OCI-LY7 (cell line): Measurements from ENCODE around the gene SYNGR4. TPM values are rescaled to one million over a fixed set of nuclear protein-coding genes. Genes with fewer than 3 reads are reported as not detected.

ENCODE experiments used
- BruUV-seq: library from RNA; stranded (reverse); fragments of 400-500 nt; replicated peaks from 2 replicates; lab custom pipeline; 2021; lab: Mats Ljungman, UMichigan
- CTCF ChIA-PET: fragments of 300-600 bp; sonication (Branson Sonifier 250); formaldehyde crosslinking; loops from one replicate; lab custom pipeline; 2022; ENCODE audit warnings: antibody characterized with exemption; ENCODE audit not compliant: unreplicated experiment; lab: Charles Lee
- POLR2A ChIA-PET: fragments of 300-600 bp; sonication (Branson Sonifier 250); formaldehyde crosslinking; loops from one replicate; lab custom pipeline; 2022; ENCODE audit warnings: antibody characterized with exemption; lab: Charles Lee
- DNase-seq: peaks from one replicate; pipeline ENCODE4 v3.0.0-alpha.2; 2015; ENCODE audit warnings: low spot score
- H2AFZ ChIP-seq: fragments of 200-600 bp; sonication (generic), shearing (Covaris generic); 2 replicates; pipeline ENCODE4 v1.6.1; 2014; ENCODE audit warnings: mild to moderate bottlenecking, antibody characterized with exemption, low read length, moderate library complexity
- H3K27ac ChIP-seq: fragments of 200-600 bp; sonication (generic); 2 replicates; pipeline ENCODE4 v1.5.1; 2014; ENCODE audit warnings: mixed run types, low read depth, mild to moderate bottlenecking, moderate library complexity, low read length, inconsistent platforms; ENCODE audit not compliant: poor library complexity, severe bottlenecking
- H3K36me3 ChIP-seq: fragments of 200-600 bp; sonication (generic); 2 replicates; pipeline ENCODE4 v1.6.1; 2014; ENCODE audit warnings: mild to moderate bottlenecking, antibody characterized with exemption, low read length, moderate library complexity, mixed read lengths; ENCODE audit not compliant: insufficient read depth
- H3K4me1 ChIP-seq: fragments of 200-600 bp; sonication (generic); 2 replicates; pipeline ENCODE4 v1.5.1; 2014; ENCODE audit warnings: mild to moderate bottlenecking, low read length; ENCODE audit not compliant: insufficient read depth, poor library complexity, severe bottlenecking
- H3K4me2 ChIP-seq: fragments of 200-600 bp; sonication (generic); 2 replicates; pipeline ENCODE4 v1.6.1; 2014; ENCODE audit warnings: mild to moderate bottlenecking, low read length
- H3K4me3 ChIP-seq: fragments of 200-600 bp; sonication (generic); 2 replicates; pipeline ENCODE4 v1.5.1; 2014; ENCODE audit warnings: mild to moderate bottlenecking, low read depth, low read length; ENCODE audit not compliant: poor library complexity, severe bottlenecking
- H3K79me2 ChIP-seq: fragments of 200-600 bp; sonication (generic); 2 replicates; pipeline ENCODE4 v1.6.1; 2016; ENCODE audit warnings: low read depth, mild to moderate bottlenecking, low read length, moderate library complexity, mixed read lengths; ENCODE audit not compliant: insufficient read depth
- H3K9me2 ChIP-seq: fragments of 200-600 bp; sonication (generic); 2 replicates; pipeline ENCODE4 v1.6.1; 2016; ENCODE audit warnings: mild to moderate bottlenecking, low read length, mixed read lengths; ENCODE audit not compliant: insufficient read depth
- H3K9me3 ChIP-seq: fragments of 200-600 bp; sonication (generic); 2 replicates; pipeline ENCODE4 v1.6.1; 2014; ENCODE audit warnings: mild to moderate bottlenecking, mixed run types, low read length, mixed read lengths
- H4K20me1 ChIP-seq: fragments of 200-600 bp; sonication (generic); 2 replicates; pipeline ENCODE4 v1.6.1; 2014; ENCODE audit warnings: mild to moderate bottlenecking, antibody characterized with exemption, low read length, moderate library complexity, mixed read lengths; ENCODE audit not compliant: insufficient read depth
- EZH2phosphoT487 ChIP-seq: fragments of 200-600 bp; sonication (generic); IDR thresholded peaks from 2 replicates; pipeline ENCODE4 v1.6.1; 2018; ENCODE audit warnings: low read depth, borderline replicate concordance, mild to moderate bottlenecking, mixed run types, antibody characterized with exemption, low read length, moderate library complexity, mixed read lengths
- intact Hi-C: fragments of 100-400 bp; cut with micrococcal nuclease; formaldehyde crosslinking; loops from one replicate; pipeline ENCODE4 v1.10.0; 2022; ENCODE audit not compliant: unreplicated experiment
- total RNA-seq, 2 experiments: library from RNA; depleted of rRNA in 1 of 2; stranded (reverse); fragments of >200 nt in 1 of 2; shearing (Covaris generic) in 1 of 2; gene quantifications; 2 replicates each; pipeline ENCODE4 v1.2.3, GENCODE V29; 2014 to 2022
- TF ChIP-seq, protein P1 (sequence below): fragments of 200-600 bp; sonication (generic); conservative IDR thresholded peaks from 2 replicates; pipeline ENCODE4 v1.5.1; 2014; ENCODE audit warnings: mild to moderate bottlenecking, antibody characterized with exemption, low read length, moderate library complexity, mixed read lengths

SYNGR4 gene
- total RNA-seq, 2 experiments from 2014 or later: 0.38 to 1.2 TPM

DNA sequence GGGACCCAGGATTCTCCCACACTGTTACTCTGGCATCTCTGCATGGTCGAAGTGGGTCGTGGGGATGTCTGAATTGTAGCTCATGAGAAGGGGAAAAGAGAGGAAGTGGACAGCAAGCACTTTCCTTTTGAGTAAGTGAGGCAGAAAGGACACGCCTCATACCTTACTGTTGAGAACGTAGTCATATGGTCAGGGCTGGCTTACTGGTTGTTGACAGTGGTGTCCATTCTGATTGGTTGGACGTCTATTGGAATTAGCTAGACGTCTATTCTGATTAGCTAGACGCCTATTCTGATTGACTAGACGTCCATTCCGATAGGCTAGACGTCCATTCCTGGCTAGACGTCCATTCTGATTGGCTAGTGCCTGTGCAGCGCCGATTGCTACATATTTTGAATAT lies 41.7 kb downstream of the SYNGR4 start:
- TF ChIP-seq, protein P1, sequence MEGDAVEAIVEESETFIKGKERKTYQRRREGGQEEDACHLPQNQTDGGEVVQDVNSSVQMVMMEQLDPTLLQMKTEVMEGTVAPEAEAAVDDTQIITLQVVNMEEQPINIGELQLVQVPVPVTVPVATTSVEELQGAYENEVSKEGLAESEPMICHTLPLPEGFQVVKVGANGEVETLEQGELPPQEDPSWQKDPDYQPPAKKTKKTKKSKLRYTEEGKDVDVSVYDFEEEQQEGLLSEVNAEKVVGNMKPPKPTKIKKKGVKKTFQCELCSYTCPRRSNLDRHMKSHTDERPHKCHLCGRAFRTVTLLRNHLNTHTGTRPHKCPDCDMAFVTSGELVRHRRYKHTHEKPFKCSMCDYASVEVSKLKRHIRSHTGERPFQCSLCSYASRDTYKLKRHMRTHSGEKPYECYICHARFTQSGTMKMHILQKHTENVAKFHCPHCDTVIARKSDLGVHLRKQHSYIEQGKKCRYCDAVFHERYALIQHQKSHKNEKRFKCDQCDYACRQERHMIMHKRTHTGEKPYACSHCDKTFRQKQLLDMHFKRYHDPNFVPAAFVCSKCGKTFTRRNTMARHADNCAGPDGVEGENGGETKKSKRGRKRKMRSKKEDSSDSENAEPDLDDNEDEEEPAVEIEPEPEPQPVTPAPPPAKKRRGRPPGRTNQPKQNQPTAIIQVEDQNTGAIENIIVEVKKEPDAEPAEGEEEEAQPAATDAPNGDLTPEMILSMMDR: no peak
- TF ChIP-seq EZH2phosphoT487: no peak
- POLR2A ChIA-PET: no interaction called here
- CTCF ChIA-PET: no interaction called here
- Histone ChIP-seq H3K9me2 (no peaks in the 10 kb centered on the region), H4K20me1 (no peaks in the 10 kb centered on the region), H3K9me3 (no peaks in the 10 kb centered on the region), H3K27ac (no peak overlapping the region), H3K4me3 (no peak overlapping the region), H3K36me3 (no peaks in the 10 kb centered on the region), H3K79me2 (no peaks in the 10 kb centered on the region), H3K4me1 (peaks cover 9% of the 10 kb centered on the region), H2AFZ (no peak overlapping the region), H3K4me2 (no peak overlapping the region)
- no peak for DNase-seq
- no TSS peak for BruUV-seq
- intact Hi-C loops: no loop called here

DNA sequence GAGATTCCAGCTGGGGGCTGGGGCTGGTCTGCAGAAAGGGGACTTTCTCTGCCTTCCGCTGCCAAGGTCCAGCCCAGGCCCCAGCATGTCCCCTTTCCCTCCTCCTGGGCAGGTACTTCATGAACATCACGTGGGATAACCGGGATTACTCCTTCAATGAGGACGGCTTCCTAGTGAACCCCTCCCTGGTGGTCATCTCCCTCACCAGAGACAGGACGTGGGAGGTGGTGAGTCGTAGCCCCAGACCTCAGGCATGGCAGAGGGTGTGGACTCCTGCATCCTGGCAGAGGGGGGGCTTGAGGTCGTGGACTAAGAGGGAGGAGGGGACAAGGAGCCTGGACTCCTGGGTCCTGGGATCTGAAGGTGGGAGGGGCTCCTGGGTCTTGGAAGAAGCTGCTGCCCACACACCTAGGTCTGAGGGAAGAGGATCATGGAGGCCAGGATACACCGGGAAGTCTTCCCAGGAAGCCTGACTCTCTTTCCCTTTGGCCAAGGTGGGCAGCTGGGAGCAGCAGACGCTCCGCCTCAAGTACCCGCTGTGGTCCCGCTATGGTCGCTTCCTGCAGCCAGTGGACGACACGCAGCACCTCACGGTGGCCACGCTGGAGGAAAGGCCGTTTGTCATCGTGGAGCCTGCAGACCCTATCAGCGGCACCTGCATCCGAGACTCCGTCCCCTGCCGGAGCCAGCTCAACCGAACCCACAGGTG lies 49.9 kb downstream of the SYNGR4 start:
- H3K9me3 ChIP-seq: no peaks in the 10 kb centered on the region
- no peak for DNase-seq
- no peak overlapping the region for H3K4me2 ChIP-seq
- BruUV-seq: no TSS peak
- no peaks in the 10 kb centered on the region for H4K20me1 ChIP-seq
- intact Hi-C loops: no loop called here
- no peak overlapping the region for H3K27ac ChIP-seq
- no peaks in the 10 kb centered on the region for H3K9me2 ChIP-seq
- no peak overlapping the region for H3K4me3 ChIP-seq
- no peaks in the 10 kb centered on the region for H3K79me2 ChIP-seq
- H3K36me3 ChIP-seq: no peaks in the 10 kb centered on the region
- no peak for TF ChIP-seq EZH2phosphoT487
- ChIA-PET CTCF (no interaction called here), POLR2A (no interaction called here)
- H3K4me1 ChIP-seq: no peaks in the 10 kb centered on the region
- H2AFZ ChIP-seq: no peak overlapping the region

DNA sequence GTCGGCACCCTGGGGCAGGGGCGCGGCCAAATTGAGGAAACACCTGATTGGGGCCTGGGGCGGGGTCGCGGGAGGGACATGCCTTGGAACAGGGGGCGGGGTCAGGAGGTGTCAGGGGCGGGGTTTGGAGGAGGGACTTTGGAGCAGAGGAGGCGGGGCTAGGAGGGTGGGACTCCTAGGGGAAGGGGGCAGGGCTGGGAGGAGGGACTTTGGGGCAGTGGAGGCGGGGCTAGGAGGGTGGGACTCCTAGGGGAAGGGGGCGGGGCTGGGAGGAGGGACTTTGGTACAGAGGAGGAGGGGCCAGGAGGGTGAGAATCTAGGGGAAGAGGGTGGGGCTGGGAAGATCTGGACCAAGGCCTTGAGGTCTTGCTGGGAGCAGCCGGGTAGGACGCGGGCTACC lies 51.2 kb downstream of the SYNGR4 start:
- CTCF ChIA-PET: no interaction called here
- H3K4me2 ChIP-seq: no peak overlapping the region
- H3K4me1 ChIP-seq: no peaks in the 10 kb centered on the region
- intact Hi-C loops: no loop called here
- BruUV-seq: no TSS peak
- H3K9me3 ChIP-seq: no peaks in the 10 kb centered on the region
- H3K79me2 ChIP-seq: no peaks in the 10 kb centered on the region
- H3K27ac ChIP-seq: no peak overlapping the region
- no peak overlapping the region for H3K4me3 ChIP-seq
- H2AFZ ChIP-seq: no peak overlapping the region
- no peaks in the 10 kb centered on the region for H3K9me2 ChIP-seq
- POLR2A ChIA-PET: no interaction called here
- no peaks in the 10 kb centered on the region for H4K20me1 ChIP-seq
- no peaks in the 10 kb centered on the region for H3K36me3 ChIP-seq
- DNase-seq: peak; percentile 92
- TF ChIP-seq, protein P1: no peak
- no peak for TF ChIP-seq EZH2phosphoT487
